NCI-H2107 treated with DMSO at 0.1 percent for 48 hours (cell line): ENCODE data around the gene NEUROD2.
"Not testable (repeated sequence)": the region's sequence is repeated elsewhere in the genome, so short reads cannot be mapped to it uniquely, and the experiment has no call there.

Source experiments
- DNase-seq: peaks from one replicate; lab custom pipeline; 2025; ENCODE audit not compliant: unreplicated experiment; lab: John Stamatoyannopoulos, UW

Gene NEUROD2

DNA sequence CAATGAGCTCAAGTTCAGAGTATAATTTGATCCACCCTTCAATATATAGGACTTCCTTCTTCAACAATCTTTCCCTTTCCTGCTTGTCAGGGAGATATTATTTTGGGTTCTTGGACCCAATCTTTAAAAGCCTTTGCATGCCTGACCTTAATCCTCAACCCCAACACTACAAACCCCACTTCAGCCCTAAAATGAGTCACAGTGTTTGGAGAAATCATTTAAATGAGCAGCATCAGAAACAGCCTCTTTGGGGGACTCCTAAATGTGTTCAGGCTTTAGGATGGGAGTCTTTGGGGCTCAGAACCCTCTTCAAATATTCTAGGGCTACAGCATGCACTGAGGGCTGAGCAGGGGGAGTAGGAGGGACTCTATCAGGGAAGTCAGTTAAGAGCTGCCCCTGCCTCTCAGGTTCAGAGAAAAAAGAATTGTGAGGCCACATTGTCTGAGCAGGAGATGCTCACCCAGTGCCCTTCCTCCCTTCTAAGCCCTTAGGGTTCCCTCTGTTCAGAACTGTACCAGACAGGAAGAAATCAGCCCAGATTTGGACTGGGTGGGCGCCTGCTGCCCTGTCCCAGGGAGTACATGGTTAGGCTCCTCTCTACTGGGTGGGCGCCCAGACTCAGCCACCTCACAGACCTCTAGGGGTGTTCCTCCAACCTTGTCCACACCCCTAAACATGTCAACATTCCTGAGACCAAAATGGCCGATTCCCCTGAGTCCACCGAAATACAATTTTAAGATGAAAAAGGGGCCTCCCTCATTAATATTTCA, 5.0 kb downstream of the NEUROD2 start:
- no peak for DNase-seq

DNA sequence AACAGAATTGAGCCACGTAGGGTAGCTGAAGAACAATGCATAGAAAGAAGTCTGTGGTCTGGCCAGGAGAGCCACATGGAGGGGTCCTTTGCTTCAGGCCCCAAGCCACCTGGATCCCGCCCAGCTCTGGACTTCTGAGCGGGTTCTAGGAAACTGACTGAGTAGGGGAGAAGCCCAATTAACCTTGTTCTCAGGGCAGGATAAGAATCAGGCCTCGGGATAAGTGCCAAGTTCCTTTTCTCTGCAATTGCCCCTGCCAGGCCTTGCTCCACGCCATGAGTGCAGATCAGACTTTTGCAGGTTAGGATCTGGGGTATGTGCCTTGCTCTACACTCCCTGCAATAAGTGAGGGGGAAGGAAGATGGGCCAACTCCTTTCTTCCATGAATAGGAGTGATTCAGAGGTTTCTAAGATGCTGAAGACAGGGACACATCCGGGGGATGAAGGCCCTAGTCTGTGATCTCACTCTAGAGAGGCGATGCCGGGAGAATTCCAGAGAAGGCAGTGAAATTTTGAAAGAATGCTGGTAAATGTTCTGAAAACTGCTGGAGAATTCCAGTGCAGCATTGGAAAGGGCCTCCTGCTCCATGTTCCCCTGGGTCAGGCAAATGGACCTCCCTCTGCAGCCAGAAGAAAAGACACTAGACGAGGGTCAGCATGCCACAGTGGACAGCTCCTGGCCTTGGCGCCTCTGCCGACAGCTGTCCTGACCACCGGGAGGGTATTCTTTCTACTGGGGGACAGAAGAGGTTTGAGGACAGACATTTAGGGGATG, 5.8 kb downstream of the NEUROD2 start:
- DNase-seq, result no peak

DNA sequence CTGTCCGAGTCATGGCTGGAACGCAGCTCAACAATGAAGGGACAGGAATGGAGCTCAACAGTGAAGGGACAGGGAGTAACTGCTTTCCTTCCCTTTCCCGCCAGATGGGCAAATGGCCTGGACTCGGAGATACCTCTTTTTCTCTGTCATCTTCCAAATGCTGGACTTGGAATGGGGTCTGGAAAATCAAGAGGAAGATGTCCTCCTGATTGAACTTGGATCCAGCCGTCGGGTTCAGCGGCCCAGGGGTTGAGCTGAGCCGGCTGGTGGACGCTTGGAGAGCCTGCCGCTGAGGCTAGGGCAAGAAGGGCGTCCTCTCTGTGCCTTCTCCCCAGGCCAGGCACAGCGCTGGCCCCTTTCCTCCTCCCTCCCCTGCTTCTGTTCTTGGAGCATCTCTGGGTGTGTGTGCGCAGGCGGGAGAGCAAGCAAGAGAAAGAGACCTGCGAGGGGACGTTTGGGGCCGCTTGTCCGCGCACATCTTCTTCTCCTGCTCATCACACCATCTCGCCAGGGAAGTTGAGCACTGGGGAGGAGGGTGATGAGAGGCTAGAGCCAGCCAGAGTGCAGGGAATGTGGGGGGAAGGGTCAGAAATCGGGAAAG, 6.6 kb downstream of the NEUROD2 start:
- DNase-seq, result no peak

DNA sequence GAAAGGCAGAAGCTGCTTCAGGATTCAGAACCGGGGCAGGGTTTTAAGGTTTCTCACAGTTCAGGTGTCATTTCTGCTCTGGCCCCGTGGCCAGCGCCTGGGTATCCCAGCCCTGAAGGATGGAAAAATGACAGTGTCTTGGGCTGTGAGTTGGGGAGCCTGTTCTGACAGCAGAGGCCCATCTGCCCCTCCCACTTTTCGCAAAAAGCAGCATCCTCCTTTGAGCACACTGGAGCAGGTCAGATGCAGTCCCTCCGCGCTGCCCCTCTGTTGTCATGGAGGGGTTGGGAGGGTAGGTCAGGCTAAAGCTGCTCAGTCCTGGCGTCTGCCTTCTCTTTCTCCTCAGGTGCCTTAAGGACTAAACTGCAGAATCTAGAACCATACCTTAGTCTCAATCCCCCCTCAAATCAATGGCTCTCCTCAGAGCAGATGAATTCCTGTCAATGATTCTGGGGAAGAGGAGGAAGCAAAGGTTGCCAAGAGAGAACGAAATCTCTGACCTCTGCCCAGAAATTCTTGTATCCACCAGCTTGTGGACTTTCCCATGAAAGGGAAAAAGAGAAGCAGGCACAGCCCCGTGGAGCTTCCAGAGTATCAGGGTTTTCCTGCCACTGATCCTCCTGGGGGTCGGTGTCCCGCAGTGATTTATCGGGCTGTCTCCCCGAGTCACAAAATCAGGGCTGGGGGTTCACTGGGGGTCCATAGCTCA, 7.3 kb downstream of the NEUROD2 start:
- no peak for DNase-seq

DNA sequence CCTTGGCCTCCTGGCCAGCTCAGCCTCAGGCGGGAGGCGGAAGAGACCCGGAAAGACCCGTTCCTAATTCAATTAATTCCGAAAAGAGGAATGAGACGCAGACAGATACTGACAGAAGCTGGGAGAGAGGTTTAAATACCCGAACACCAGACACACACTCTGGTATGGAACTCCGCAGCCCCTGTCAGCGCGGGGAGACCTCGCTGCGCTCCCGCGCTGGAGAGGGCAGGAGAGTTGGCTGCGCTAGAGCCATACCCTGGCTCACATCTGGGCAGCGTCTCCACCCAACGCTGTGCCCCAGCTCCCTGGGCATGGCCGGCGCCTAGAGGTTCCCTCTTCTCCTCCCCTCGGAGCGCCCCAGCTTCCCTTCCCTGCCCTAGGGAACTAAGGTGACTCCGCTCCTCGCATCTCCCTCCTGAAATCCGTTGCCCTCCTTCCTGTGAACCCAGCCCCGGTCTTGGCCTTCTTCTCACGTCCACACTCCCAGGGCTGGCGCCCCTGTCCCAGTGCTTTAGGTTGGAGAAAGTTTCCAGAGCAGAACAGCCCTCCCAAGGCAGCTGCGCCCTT, 8.0 kb downstream of the NEUROD2 start:
- no peak for DNase-seq

DNA sequence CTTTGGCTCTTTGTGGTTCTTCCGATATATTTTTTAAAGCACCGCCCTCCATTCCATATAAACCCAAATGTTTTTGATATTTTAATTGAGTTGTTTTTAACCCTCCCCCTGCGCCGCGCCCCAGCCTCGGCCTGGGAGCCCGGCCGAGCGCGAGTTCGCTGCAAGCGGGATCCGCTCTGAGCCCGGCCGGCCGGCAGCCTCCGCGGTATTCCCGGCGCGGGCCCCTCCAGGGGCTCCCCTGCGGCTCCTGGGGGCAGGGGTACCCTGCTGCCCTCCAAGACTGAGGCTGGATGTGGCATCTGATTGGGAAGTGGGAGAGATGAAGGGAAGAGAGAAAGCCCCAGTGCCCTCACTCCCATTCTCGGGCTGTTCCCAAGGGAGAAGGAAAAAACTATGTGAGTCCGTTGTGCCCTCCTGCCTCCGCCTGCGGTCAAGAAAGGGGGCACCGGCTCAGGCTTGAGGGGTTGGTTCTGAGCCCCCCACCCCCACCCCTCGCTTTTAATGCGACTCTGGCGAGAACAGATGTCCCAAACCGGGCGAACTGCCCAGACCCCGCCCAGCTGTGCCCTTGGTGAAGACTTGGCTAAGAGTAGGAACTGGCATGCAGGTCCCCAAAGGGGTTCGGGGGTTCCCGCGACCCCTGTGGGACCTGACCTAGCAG, 8.6 kb downstream of the NEUROD2 start:
- DNase-seq, result no peak

DNA sequence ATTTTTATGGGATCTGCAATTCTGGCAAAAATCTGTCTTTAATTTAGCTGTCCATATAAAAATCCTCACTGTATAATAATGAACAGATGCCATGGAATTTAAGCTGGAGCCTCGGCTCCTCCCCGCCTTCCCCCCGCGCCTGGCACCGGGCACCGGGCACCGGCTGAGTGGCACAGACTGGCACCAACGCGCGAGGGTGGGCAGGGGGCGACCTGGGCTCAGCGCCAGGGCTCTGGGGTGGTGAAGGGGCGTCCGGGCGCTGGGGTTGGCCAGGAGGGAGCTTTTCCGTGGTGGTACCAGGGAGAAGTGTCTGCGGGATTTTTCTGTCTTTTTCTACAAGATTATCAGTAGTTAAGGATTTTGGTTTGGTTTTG, 9.1 kb downstream of the NEUROD2 start:
- DNase-seq, result no peak

DNA sequence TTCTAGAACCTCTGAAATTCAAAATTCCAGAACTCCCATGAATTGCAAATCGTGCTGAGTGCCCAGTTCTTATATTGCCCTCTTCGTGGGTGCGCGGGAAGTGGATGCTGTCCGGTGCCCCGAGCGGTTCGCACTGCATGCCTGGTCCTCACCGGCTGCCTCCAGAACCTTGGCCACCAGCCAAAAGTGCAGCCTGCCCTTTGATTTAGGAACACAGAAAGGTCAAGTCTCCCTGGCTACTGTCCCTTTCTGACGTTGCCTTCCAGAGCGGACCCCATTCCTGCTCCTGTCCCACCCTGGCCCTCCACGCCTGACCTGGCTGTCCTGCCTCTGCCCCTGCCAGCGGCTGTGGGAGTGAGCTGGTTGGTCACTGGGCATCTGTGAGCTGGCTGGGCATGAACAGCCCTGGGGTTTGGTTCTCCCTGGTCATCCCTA, 9.7 kb downstream of the NEUROD2 start:
- DNase-seq, result no peak

DNA sequence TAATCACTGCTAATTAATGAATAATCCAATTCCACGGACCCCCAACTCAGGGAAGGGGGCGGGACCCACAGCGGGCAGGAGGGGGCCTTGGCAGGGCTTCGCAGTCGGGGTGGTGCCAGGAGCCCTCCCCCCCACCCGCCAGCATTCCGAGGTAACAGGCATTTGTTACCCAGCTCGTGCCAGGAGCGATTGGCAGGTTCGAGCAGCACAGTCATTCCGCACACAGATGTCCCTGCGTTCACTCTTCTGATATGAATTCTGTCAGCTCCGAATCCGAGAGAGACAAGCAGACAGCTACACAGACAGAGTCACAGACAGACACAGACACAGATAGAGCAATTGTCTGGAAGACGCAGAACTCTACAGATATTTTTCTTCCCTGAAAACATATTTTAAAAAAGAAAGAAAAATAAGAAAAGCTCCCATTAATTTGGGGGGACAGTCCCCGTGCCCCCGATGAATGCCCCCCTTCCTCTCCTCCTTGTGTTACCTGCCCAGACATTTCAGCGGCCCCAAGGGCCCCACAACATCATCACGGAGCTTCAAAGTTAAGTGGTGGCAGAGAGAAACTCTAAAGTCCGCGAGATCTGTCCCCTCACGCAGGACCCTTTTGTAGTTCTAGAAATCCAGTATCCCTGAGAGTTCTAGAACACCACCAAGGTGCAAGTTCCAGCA, 10.2 kb downstream of the NEUROD2 start:
- no peak for DNase-seq

DNA sequence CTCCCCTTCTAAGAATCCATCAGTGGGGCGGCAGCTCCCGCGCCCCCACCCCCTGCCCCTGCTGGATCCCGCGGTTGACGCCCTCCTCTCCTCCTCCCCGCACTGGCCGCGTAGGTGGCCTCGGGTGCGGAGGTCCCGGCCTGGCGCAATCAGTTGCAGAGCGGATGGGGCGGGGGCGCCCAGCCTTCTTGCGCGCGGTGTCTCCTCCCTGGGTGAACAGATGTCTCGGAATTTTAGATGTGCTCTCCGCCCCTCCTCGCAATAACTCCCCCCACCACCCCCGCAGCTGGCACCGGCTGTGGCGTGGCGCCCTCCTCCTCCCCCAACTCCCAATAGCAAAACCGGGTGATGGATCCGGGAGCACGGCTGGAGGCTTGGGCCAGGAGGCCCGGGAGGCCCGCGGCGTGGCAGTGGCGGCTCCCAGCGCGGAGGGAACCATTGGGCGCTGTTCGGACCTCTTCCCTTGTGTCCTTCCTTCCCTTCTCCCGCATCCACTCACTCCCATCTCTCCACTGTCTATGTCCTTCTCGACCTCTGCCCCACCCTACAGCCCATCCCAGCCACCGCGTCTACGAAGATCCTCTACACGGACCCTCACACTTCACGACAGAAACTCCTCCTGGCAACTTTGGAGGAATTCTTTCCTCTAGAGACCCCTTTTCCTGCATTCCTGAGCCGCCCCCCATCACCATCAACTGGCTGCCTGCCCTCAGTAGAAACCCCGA, 11.0 kb downstream of the NEUROD2 start:
- DNase-seq, result no peak

DNA sequence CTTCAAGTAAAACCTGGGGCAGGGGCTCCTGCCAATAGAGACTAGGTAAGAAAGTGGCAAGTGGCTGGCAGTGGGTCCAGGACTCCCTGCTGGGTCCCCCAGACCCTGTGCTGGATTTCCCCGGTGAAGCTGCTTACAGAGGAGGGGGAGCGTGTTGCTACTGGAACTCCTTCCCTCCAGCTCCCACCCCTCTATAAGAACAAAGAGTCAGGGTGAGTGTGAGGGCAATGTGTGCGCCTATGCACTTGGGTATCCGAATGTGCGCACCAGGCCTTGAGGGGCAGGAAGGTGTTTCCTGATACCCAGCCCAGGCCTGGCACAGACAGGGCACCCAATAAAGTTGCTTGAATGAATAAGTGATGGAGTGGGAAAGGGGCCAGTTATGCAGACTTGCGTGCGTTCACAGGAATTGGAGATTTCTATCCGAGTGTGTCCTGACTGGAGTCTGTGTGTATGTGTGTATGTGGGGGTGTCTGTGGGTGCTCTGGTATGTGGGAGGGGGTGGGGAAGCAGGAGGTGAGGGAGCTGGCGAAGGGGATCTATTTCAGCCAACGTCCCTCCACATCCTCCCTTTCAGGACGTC, 11.7 kb downstream of the NEUROD2 start:
- no peak for DNase-seq

DNA sequence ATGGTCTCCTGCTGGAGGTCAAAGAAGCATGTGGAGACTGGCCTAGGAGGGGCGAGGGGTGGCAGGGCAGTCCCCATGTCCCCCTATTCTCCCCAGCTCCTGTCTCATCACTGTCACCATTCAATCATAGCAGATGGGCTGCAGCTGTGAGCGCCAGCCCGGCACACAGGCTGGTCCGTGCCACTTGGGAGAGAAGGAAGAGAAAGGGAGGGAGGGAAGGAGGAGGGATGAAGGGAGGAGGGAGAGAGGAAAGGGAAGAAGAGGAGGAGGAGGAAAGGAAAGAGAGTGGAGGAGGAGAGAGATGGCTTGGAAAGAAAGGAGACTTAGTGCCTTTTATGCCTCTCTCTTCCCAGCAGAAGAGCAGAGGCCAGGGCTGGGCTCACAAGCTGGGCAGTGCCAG, 12.4 kb downstream of the NEUROD2 start:
- no peak for DNase-seq

DNA sequence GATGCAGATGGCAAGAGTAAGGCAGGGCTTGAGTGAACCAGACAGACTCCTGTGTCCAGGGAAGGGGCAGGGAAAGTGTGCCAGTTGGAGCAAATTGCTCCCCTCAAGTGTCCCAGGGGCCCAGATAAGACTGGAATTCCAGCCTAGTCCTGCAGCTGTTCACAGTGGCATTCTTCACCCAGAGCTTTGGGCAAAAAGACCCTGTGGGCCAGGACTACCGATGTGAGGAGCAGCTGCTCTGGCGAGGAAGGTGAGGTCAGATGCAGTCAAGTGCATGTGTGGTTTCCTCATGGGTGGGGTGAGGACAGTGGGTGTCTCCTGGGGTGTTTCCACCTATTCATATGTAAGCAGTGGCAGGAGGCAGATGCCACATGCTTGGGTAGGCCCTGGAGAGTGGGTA, 14.3 kb downstream of the NEUROD2 start:
- no peak for DNase-seq

DNA sequence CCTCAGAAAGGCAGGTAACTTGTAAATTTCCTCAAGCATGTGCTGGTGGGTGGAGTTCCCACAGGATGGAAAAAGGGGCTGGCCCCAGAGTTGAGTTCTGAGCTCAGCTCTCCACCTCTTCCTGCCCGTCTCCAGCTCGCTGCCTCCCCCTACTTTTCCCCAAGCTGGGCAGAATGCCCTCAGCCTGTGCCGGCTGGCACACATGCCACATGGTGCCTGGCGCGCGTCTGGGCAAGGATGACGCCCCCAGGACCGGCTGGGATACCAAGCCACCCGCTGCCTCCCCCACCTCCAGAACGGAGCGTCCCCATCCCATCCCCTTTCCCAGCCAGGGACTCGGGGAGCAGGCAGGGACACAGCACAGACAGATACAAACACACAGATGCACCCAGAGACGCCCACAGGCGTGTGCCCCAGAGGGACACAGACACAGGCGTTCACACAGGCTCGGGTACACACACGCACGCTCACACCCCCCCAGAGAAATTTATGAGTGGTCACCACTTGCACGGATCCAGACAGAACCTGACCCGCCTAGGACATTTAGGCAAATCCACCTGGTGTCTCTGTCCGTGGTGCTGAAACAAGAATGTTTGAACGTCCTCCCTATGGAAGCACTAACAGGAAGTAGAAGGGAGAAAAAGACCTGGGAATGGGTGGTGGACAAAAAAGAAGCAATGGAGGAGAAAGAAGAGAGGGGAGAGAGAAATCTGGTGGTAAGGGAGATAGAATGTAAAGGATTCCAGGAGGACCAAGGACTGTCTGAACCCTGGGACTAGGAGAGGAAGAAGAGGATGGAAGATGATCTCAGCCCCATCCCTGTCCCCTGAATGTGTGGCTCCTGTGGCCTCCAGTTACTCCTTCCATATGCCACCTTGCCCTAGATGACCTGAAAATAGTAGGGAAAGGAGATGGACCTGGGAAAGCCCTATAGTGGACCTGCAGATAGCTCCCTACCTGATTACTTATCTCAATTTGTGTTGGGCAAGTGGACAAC, 15.5 kb downstream of the NEUROD2 start:
- DNase-seq, result no peak

DNA sequence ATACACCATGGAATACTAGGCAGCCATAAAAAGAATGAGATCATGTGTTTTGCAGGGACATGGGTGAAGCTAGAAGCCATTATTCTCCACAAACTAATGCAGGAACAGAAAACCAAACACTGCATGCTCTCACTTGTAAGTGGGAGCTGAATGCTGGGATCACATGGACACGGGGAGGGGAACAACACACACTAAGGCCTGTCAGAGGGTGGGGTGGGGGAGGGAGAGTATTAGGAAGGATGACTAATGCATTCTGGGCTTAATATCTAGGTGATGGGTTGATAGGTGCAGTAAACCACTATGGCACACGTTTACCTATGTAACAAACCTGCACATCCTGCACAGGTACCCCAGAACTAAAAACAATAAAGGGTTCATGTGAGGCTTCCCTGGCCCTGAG, 17.5 kb downstream of the NEUROD2 start:
- DNase-seq, result not testable (repeated sequence)

DNA sequence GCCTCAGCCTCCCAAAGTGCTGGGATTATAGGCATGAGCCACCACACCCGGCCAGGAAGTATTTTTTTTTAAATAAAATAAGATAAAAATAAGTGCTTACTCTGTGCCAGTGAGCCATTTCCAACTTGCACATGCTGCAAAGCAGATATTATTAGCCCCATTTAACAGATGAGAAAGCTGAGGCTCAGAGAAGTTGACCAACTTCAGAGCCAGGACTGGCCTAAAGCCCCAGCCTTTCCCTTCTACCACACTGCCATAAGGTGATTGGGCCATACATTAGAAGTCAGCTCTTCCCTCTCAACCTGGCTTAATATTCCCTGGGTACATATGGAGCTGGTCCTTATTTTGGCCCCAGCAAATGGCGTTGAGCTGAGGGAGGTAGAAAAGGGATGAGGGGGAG, 25.1 kb downstream of the NEUROD2 start:
- DNase-seq, result no peak

DNA sequence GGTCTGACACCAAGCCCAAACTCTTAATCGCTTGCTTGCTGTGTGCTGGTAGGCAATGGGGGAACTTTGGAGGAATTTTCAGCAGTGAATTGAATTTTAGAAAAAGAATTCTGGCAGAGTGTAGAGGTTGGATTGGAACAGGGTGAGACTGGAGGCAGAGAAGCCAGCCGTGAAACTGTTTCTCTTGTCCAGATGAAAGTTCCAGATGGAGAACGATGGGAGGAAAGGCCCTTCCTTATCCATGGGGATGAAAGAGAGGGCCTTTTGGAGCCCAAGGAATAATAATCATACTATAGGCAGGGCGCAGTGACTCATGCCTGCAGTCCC, 26.0 kb downstream of the NEUROD2 start:
- DNase-seq, result no peak
